Activated B cell treated with CpG ODN at 0.5 μM for 24 hours (primary cell): Measurements from ENCODE around the gene SUSD2. TPM values are rescaled to one million over a fixed set of nuclear protein-coding genes. Genes with fewer than 3 reads are reported as not detected.
A peak's percentile ranks its signal among the peaks of the same experiment; 100 is the strongest.

Experiments used
- ATAC-seq: fragments of 200-7000 bp; cut with Tn5 transposase; one replicate; pipeline ENCODE4 v1.10.0; 2021; ENCODE audit warnings: low read depth, mild to moderate bottlenecking, moderate library complexity
- CTCF ChIA-PET: fragments of 350-600 bp; sonication (Branson Sonifier 250); formaldehyde crosslinking; loops from one replicate; lab custom pipeline; 2021; ENCODE audit warnings: antibody characterized with exemption; lab: Charles Lee
- POLR2A ChIA-PET: fragments of 350-600 bp; sonication (Branson Sonifier 250); formaldehyde crosslinking; loops from one replicate; lab custom pipeline; 2021; ENCODE audit warnings: antibody characterized with exemption; lab: Charles Lee
- DNase-seq: peaks from one replicate; pipeline ENCODE4 v3.0.0; 2022
- H3K27ac Mint-ChIP-seq: one replicate; pipeline ENCODE4 v1.8.0; 2020; ENCODE audit warnings: mixed read lengths
- H3K27me3 Mint-ChIP-seq: one replicate; pipeline ENCODE4 v1.8.0; 2021; ENCODE audit warnings: mixed read lengths
- H3K36me3 Mint-ChIP-seq: one replicate; pipeline ENCODE4 v1.8.0; 2021; ENCODE audit warnings: low read depth, mixed read lengths
- H3K4me1 Mint-ChIP-seq: one replicate; pipeline ENCODE4 v1.8.0; 2021; ENCODE audit warnings: mixed read lengths
- H3K4me3 Mint-ChIP-seq: one replicate; pipeline ENCODE4 v1.8.0; 2020; ENCODE audit warnings: mild to moderate bottlenecking, mixed read lengths
- H3K9me3 Mint-ChIP-seq: one replicate; pipeline ENCODE4 v1.8.0; 2020; ENCODE audit warnings: mixed read lengths
- CTCF ChIP-seq: fragments of 200-600 bp; IDR thresholded peaks from one replicate; pipeline ENCODE4 v1.8.0; 2022; ENCODE audit warnings: antibody characterized with exemption, mild to moderate bottlenecking
- intact Hi-C: fragments of 100-400 bp; cut with micrococcal nuclease; formaldehyde crosslinking; loops from one replicate; pipeline ENCODE4 v1.15.1; 2024
- total RNA-seq: library from RNA; stranded (reverse); gene quantifications from 2 replicates; pipeline ENCODE4 v1.2.3, GENCODE V29; 2022

SUSD2 gene
- total RNA-seq, 1 donor from 2014 or later = 0.93 TPM

- no peak for TF ChIP-seq CTCF
- ChIA-PET CTCF (interaction anchor here (0.6 to 5.2 kb wide), 6 partner anchors 10 to 299 kb away, joined by 3 to 40 read pairs (median 9); partner anchors contain the start of gene SLC2A11), POLR2A (interaction anchor here (0.6 to 3.9 kb wide), 16 partner anchors 8 to 1941 kb away, joined by 3 to 25 read pairs (median 4); partner anchors contain the start of genes CABIN1 and SLC2A11)
- intact Hi-C loops = loop anchor here (1.0 to 10.0 kb wide), 5 partner anchors 10 to 144 kb away; partner anchors contain the start of gene SPECC1L
- H3K9me3 Mint-ChIP-seq = no peaks in the 10 kb centered on the region
- H3K27me3 Mint-ChIP-seq = no peaks in the 10 kb centered on the region
- H3K4me1 Mint-ChIP-seq = peaks cover 64% of the 10 kb centered on the region
- ATAC-seq (peak; percentile 53), DNase-seq (peak; percentile 64)
- H3K27ac Mint-ChIP-seq = peak overlapping the region; percentile 85
- H3K4me3 Mint-ChIP-seq = peak overlapping the region; percentile 91
- H3K36me3 Mint-ChIP-seq = peaks cover 3% of the 10 kb centered on the region
Measured at GRCh38 chr22:24156141-24156912, 25.0 kb upstream of the SUSD2 start.

- peak overlapping the region; percentile 91 for H3K4me3 Mint-ChIP-seq
- H3K9me3 Mint-ChIP-seq = no peaks in the 10 kb centered on the region
- ChIA-PET POLR2A (interaction anchor here (0.5 to 3.9 kb wide), 17 partner anchors 10 to 514 kb away, joined by 3 to 25 read pairs (median 4); partner anchors contain the start of genes CABIN1 and SLC2A11), CTCF (interaction anchor here (0.6 to 5.2 kb wide), 15 partner anchors 9 to 299 kb away, joined by 3 to 40 read pairs (median 4); partner anchors contain the start of genes CABIN1 and SLC2A11)
- ATAC-seq (peak; percentile 84), DNase-seq (peak; percentile 84)
- no peak for TF ChIP-seq CTCF
- H3K36me3 Mint-ChIP-seq = peaks cover 8% of the 10 kb centered on the region
- H3K27me3 Mint-ChIP-seq = no peaks in the 10 kb centered on the region
- H3K4me1 Mint-ChIP-seq = peaks cover 64% of the 10 kb centered on the region
- intact Hi-C loops = loop anchor here (1.0 to 10.0 kb wide), 7 partner anchors 11 to 398 kb away; partner anchors contain the start of genes GUCD1, SNRPD3 and SPECC1L
- H3K27ac Mint-ChIP-seq = peak overlapping the region; percentile 85
Measured at GRCh38 chr22:24156913-24157821, 24.1 kb upstream of the SUSD2 start.

- ATAC-seq (no peak), DNase-seq (no peak)
- H3K4me3 Mint-ChIP-seq = peak overlapping the region; percentile 91
- ChIA-PET CTCF (interaction anchor here (0.8 to 5.2 kb wide), 12 partner anchors 11 to 300 kb away, joined by 3 to 40 read pairs (median 5); partner anchors contain the start of genes CABIN1 and SLC2A11), POLR2A (interaction anchor here (0.5 to 3.9 kb wide), 10 partner anchors 10 to 515 kb away, joined by 3 to 25 read pairs (median 4); partner anchors contain the start of genes CABIN1 and SLC2A11)
- intact Hi-C loops = loop anchor here (1.0 to 10.0 kb wide), 6 partner anchors 17 to 398 kb away; partner anchors contain the start of genes GUCD1, SNRPD3 and SPECC1L
- H3K36me3 Mint-ChIP-seq = peaks cover 13% of the 10 kb centered on the region
- peak overlapping the region; percentile 85 for H3K27ac Mint-ChIP-seq
- H3K4me1 Mint-ChIP-seq = peaks cover 67% of the 10 kb centered on the region
- TF ChIP-seq CTCF = no peak
- H3K9me3 Mint-ChIP-seq = no peaks in the 10 kb centered on the region
- no peaks in the 10 kb centered on the region for H3K27me3 Mint-ChIP-seq
Measured at GRCh38 chr22:24157822-24158135, 23.5 kb upstream of the SUSD2 start.

GRCh38 chr22:24159650-24160049, 21.6 kb upstream of the SUSD2 start:
- no peaks in the 10 kb centered on the region for H3K27me3 Mint-ChIP-seq
- CTCF ChIA-PET = interaction anchor here (1.3 kb wide), 1 partner anchor 53 kb away, joined by 3 read pairs; no protein-coding TSS in a partner anchor
- POLR2A ChIA-PET = no interaction called here
- intact Hi-C loops = loop anchor here (10.0 kb wide), 1 partner anchor 115 kb away; the partner anchor contains the start of gene SPECC1L
- peak overlapping the region; percentile 24 for H3K27ac Mint-ChIP-seq
- no peaks in the 10 kb centered on the region for H3K9me3 Mint-ChIP-seq
- no peak for ATAC-seq
- DNase-seq = no peak
- H3K4me3 Mint-ChIP-seq = no peak overlapping the region
- peaks cover 50% of the 10 kb centered on the region for H3K4me1 Mint-ChIP-seq
- peaks cover 21% of the 10 kb centered on the region for H3K36me3 Mint-ChIP-seq
- TF ChIP-seq CTCF = no peak
